Body of pancreas (tissue), 4 donors: Measurements from ENCODE around the gene CNTLN. TPM values are rescaled to one million over a fixed set of nuclear protein-coding genes. Genes with fewer than 3 reads are reported as not detected.
A peak's percentile ranks its signal among the peaks of the same experiment; 100 is the strongest.

Source experiments
- ATAC-seq: fragments of 150-250 bp; one replicate; pipeline ENCODE4 v1.9.1; 2016
- DNase-seq, 4 donors: peaks; one replicate each; pipeline ENCODE4 v3.0.0-alpha.2; 2019
- H3K27ac ChIP-seq, 4 donors: fragments of 200-600 bp; sonication (generic); 1 replicate in 3 of 4; 2 replicates in 1 of 4; pipeline versions ENCODE4 v1.5.1 to v1.6.1; 2016 to 2019; ENCODE audit warnings: mild to moderate bottlenecking in 1 of 4, mixed read lengths in 1 of 4, moderate library complexity in 1 of 4
- H3K27me3 ChIP-seq, 2 donors: fragments of 200-600 bp; sonication (generic); one replicate each; pipeline ENCODE4 v1.6.0; 2016; ENCODE audit warnings: mild to moderate bottlenecking in 1 of 2
- H3K36me3 ChIP-seq, 2 donors: fragments of 200-600 bp; sonication (generic); replicated peaks in 1 of 2; 2 replicates each; pipeline ENCODE4 v1.5.1; 2016; ENCODE audit warnings: low read depth in 2 of 2; ENCODE audit not compliant: insufficient read depth in 1 of 2
- H3K4me1 ChIP-seq: fragments of 200-600 bp; sonication (generic); one replicate; pipeline ENCODE4 v1.6.0; 2016
- H3K4me3 ChIP-seq, 2 donors: fragments of 200-600 bp; sonication (generic); 1 replicate in 1 of 2; 2 replicates in 1 of 2; pipeline ENCODE4 v1.5.1; 2016 to 2019
- H3K9me3 ChIP-seq, 3 donors: fragments of 200-600 bp; sonication (generic); 1 replicate in 2 of 3; 2 replicates in 1 of 3; pipeline ENCODE4 v1.5.1; 2016
- CTCF ChIP-seq, 7 experiments: fragments of 450-650 bp in 4 of 7; fragments of 200-600 bp in 3 of 7; sonication (generic) in 3 of 7; IDR thresholded peaks; one replicate each; pipeline ENCODE4 v1.5.1; 2016 to 2019; ENCODE audit warnings: antibody characterized with exemption in 7 of 7
- POLR2A ChIP-seq, 3 donors: fragments of 450-650 bp; IDR thresholded peaks; one replicate each; pipeline ENCODE4 v1.6.1; 2016; ENCODE audit warnings: antibody characterized with exemption in 3 of 3, mild to moderate bottlenecking in 2 of 3
- WGBS, 2 donors: methylation state at CpG; one replicate each; pipeline ENCODE4 v1.1.5; 2017; 5-methylcytosine and 5-hydroxymethylcytosine counted together
- intact Hi-C: fragments of 100-400 bp; cut with DNase I; formaldehyde crosslinking; loops from one replicate; pipeline ENCODE4 v1.15.1; 2023
- total RNA-seq, 2 donors: library from RNA; depleted of rRNA; stranded (reverse); fragments of >200 nt; gene quantifications; one replicate each; pipeline ENCODE4 v1.1.0, GENCODE V29; 2016

Gene CNTLN, protein sequence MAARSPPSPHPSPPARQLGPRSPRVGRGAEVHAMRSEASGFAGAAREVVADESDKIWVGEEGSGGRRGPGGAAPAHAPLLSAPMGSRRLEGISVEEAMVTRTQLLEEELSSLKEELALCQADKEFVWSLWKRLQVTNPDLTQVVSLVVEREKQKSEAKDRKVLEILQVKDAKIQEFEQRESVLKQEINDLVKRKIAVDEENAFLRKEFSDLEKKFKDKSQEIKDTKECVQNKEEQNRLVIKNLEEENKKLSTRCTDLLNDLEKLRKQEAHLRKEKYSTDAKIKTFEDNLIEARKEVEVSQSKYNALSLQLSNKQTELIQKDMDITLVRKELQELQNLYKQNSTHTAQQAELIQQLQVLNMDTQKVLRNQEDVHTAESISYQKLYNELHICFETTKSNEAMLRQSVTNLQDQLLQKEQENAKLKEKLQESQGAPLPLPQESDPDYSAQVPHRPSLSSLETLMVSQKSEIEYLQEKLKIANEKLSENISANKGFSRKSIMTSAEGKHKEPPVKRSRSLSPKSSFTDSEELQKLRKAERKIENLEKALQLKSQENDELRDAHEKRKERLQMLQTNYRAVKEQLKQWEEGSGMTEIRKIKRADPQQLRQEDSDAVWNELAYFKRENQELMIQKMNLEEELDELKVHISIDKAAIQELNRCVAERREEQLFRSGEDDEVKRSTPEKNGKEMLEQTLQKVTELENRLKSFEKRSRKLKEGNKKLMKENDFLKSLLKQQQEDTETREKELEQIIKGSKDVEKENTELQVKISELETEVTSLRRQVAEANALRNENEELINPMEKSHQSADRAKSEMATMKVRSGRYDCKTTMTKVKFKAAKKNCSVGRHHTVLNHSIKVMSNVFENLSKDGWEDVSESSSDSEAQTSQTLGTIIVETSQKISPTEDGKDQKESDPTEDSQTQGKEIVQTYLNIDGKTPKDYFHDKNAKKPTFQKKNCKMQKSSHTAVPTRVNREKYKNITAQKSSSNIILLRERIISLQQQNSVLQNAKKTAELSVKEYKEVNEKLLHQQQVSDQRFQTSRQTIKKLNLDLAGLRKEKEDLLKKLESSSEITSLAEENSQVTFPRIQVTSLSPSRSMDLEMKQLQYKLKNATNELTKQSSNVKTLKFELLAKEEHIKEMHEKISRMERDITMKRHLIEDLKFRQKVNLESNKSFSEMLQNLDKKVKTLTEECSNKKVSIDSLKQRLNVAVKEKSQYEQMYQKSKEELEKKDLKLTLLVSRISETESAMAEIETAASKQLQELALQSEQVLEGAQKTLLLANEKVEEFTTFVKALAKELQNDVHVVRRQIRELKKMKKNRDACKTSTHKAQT (N-terminal part only)
- 10 to 100 TPM in 1 of 2 donors, 1 to 10 TPM in 1; 7.3 to 11.2 TPM for total RNA-seq

GRCh38 chr9:17134396-17135294 is at the start of gene CNTLN:
TSS of gene CNTLN (plus strand) at chr9:17135040. CDS start at chr9:17135066, 26 bp downstream.
- Histone ChIP-seq H3K4me1 (peaks cover 11% of the 10 kb centered on the region), H3K9me3 (no peaks in the 10 kb centered on the region), H3K27me3 (no peaks in the 10 kb centered on the region), H3K27ac (peak within 1 kb of the TSS; percentile 21 to 73 (median 60)), H3K36me3 (no peaks in the 10 kb centered on the region), H3K4me3 (peak within 1 kb of the TSS; percentile 73 to 85)
- DNase-seq (peak; percentile 93 to 97 (median 97)), ATAC-seq (peak; percentile 97)
- TF ChIP-seq CTCF (IDR thresholded peaks at IDR 0.05): no peak
- peak; percentile 52 to 80 (median 70) for TF ChIP-seq POLR2A (IDR thresholded peaks at IDR 0.05)
- intact Hi-C loops: no loop called here
- WGBS, 2 donors: 1 to 5% methylated on average over 9 to 55 of the region's 61 CpGs

GRCh38 chr9:17088566-17088965 is 46.3 kb upstream of the CNTLN start:
- H3K36me3 ChIP-seq: no peaks in the 10 kb centered on the region
- no peak overlapping the region for H3K27ac ChIP-seq
- DNase-seq (no peak), ATAC-seq (no peak)
- no peak overlapping the region for H3K4me3 ChIP-seq
- no peak for TF ChIP-seq POLR2A (IDR thresholded peaks at IDR 0.05)
- TF ChIP-seq CTCF (IDR thresholded peaks at IDR 0.05): no peak
- no peaks in the 10 kb centered on the region for H3K4me1 ChIP-seq
- no peaks in the 10 kb centered on the region for H3K9me3 ChIP-seq
- intact Hi-C loops: no loop called here
- no peaks in the 10 kb centered on the region for H3K27me3 ChIP-seq
- 81 to 82% methylated on average over 5 of the region's 5 CpGs for WGBS, 2 donors

DNA sequence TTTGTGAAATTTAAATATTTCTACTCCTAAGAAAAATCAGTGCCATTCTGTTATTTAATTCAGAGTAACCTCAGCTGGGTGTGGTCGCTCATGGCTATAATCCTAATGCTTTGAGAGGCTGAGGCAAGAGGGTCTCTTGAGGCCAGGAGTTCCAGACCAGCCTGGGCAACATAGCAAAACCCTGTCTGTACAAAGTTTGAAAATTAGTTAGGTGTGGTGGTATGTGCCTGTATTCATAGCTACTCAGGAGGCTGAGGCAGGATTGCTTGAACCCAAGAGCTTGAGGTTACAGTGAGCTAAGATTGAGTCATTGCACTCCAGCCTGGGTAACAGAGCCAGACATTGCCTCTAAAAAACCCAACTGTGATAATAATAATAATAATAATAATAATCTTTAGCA is 44.8 kb upstream of the CNTLN start:
- Histone ChIP-seq H3K27ac (no peak overlapping the region), H3K27me3 (no peaks in the 10 kb centered on the region), H3K4me3 (no peak overlapping the region), H3K4me1 (no peaks in the 10 kb centered on the region), H3K36me3 (no peaks in the 10 kb centered on the region), H3K9me3 (no peaks in the 10 kb centered on the region)
- DNase-seq (no peak), ATAC-seq (no peak)
- WGBS, 2 donors: 93% methylated on average over 1 of the region's 1 CpG
- TF ChIP-seq CTCF (IDR thresholded peaks at IDR 0.05) (no peak), POLR2A (IDR thresholded peaks at IDR 0.05) (no peak)
- intact Hi-C loops: no loop called here

DNA sequence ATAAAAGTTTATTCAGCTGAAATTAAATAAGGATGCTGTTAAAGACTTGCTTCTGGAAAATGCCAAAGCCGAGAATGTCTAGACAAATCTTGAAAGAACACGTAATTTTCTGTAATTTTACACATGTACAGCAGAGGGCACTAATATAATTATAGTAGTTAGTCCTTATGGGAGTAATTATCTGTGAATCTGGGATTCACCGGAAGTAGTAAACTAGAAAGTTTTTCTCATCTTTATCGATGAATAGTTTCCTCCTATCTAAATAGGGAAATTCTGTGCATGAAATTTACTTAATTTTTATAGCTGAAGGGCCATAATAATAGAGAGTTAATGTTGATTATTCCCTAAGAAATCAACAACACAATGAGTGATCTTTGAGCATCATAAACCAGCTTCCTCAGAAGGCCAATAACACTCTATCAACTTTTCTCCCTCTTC is 18.4 kb upstream of the CNTLN start:
- no peak for TF ChIP-seq POLR2A (IDR thresholded peaks at IDR 0.05)
- TF ChIP-seq CTCF (IDR thresholded peaks at IDR 0.05): peak in 6 of 7 experiments; percentile 35 to 56 (median 51)
- no peaks in the 10 kb centered on the region for H3K4me1 ChIP-seq
- no peak overlapping the region for H3K27ac ChIP-seq
- no peaks in the 10 kb centered on the region for H3K27me3 ChIP-seq
- H3K4me3 ChIP-seq: no peak overlapping the region
- no peaks in the 10 kb centered on the region for H3K9me3 ChIP-seq
- intact Hi-C loops: loop anchor here (10.0 kb wide), 1 partner anchor 348 kb away; no protein-coding TSS in a partner anchor
- H3K36me3 ChIP-seq: no peaks in the 10 kb centered on the region
- ATAC-seq: peak; percentile 38
- WGBS, 2 donors: 5 to 11% methylated on average over 4 of the region's 4 CpGs
- DNase-seq: no peak
